SW 1271 (cell line): Measurements from ENCODE around the gene AZI2.

Experiments
- DNase-seq, 2 experiments: peaks; one replicate each; lab custom pipeline; 2025; lab: John Stamatoyannopoulos, UW

AZI2 gene

DNA sequence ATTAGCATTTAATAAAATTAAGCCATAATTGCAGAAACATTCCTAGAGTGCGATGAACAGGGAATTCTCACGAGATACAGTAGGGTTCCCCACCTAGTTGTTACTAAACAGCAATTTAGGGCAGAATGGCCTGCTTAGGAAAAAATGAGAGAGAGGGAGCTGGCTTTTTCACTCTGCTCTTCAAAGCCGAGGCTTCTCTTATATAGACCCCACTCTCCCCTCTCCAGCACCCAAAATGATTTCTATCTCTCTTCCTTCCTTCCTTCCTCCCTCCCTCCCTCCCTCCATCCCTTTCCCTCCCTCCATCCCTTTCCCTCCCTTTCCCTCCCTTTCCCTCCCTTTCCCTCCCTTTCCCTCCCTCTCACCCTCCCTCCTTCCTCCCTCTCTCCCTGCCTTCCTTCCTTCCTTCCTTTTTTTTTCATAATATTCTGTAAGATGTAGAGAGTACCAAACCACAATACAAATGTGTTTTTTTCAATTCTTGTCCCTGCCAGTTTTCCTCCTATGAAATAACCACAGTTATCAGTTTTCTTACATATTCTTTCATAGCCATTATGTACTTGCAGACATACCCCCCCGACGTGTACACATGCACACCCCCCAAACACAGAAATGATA, 48.2 kb downstream of the AZI2 start:
- DNase-seq: no peak

DNA sequence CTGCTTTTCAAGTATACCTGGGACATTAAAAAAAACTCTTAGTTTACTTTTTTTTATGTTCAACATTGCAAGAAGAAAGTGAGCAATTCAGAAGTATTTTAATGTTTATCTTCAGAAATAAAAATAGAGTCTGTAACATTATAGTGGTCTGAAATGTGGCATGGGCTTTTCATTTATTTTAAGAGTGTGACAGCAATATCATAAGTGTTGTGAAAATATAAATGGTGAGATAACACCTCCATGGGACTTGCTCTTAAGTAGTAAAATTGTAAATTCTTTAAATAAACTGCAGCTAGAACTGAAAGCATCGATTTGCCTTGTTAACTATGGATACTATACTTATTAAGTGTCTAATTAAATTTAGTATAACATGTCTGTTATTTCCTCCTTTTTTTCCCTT, 48.9 kb downstream of the AZI2 start:
- no peak for DNase-seq

DNA sequence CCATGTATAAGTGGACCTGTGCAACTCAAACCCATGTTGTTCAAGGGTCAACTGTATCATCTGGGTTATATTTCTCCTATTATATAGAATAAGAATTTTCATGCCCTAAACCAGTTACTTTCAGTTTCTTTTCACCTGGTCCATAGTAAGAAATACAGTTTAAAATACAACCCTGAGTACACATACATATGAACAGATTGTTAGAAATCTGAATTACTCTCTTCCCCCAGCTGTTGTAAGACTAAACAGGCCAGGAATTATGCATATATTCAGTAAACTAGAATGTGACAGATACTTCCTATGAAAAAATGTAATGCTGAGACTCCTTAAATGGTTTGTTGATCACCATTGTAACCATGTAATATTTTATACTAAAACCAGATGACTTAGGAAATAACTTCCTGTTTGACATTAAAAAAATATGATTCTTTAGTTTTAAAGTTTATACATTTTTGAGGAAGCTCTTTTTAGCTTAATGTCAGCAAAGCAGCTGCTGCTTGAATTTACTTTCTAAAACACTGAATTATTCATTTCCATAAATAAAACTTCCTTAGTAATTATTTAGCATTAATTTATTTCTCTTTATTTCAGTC, 52.6 kb downstream of the AZI2 start:
- DNase-seq: no peak

DNA sequence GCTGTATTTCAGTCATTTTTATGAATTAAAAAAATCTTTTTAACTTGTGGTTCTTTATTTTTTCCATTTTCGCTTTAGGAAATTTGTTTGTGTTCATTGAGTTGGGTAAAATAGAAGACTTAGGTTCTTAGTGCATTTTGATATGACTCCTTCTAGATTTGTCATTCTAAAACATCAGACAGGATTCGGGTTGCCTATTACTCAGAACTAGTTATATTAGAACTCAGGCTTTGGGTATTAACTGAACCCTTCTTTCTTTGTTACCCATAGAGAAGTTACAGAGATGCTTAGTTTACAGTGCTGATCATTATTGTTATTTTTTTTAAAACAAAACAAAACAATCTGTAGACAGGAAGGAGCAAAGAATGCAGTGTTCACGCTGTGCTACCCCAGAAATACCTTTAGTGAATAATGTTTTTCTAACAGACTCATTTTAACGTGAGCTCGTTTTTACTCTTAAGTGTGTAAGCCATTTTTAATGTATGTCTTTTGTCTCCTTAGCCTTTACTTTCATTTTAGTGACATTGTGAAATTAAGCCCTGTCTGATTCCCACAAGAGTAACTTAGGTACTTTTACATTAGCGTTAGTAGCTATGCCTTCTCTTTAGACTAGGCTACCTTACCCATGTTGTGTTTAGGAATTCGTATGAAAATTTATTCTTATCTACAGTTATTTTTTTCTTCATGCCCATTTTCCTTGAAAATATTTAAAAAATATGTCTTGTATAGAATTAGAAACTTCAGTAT, 53.8 kb downstream of the AZI2 start:
- DNase-seq: no peak

DNA sequence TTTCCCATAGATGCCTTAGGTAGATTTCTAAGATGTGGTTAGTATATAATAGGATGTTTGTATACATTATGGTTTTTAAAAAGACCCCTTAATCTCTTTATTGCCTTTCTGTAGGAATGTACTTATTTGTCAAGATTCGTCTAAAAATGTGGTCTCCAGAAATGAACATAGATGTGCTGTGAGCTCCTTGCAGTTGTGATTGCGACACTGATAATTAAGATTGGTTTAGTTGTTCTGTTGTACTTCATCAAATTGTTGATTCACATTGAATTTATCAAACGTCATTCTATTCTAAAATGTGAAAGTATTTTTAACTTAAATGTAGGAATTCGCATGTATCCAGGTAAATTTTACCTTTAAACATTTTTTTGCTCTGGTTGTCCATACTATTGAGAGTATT, 56.0 kb downstream of the AZI2 start:
- DNase-seq: no peak

DNA sequence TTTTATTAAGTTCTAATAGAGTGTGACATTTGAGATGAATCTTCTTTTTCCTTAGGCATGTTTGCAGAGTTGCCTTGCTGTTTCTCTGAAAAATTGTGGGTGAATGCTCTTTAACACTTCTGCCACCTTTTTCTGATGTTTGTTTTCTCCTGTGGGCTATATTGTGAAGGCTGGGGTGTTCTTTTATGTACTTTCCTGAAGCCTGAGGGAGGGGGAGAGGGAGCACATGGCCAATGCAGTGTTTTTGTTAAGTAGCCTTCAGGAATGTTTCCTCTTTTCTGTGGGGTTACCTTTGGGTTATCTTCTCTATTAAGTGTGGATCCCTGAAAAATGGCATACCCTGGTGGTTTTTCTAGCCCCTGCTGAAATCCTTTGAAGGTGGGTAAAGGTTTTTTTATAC, 57.0 kb downstream of the AZI2 start:
- no peak for DNase-seq

DNA sequence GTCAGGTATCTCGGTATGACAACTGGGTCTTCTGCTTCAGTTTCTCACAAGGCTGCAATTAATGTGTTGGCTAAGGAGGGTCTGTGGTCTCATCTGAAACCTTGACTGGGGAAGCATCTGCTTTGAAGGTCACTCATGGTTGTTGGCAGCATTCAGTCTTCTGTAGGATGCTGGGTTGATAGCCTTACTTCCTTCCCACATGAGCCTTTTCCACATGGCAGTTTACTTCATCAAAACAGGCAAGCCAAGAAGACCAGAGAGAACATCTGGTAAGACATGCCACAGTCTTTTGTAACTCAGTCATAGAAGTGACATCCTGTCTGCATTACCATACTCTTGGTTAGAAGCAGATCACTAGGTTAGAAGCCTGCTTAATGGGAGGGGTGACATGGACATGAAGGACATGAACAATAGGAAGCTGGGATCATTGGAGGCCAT, 57.7 kb downstream of the AZI2 start:
- DNase-seq: no peak

DNA sequence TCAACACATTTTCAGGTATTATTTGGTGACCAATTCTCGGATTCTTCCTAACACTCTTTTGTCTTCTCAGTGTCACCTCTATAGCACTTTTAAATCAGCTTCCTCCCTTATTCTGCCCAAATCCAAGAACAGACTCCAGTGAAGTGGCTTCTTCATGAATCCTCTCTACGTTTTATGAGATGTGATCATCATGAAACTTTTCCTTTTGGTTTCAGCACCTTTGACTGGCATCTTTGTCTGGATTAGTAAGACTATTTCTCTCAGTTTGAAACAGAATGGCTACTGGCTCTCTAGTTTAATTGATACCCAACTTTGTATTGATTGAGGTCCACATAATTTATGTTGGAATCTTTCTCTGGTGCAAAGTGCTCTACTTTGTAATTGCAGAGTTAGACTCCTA, 61.6 kb downstream of the AZI2 start:
- no peak for DNase-seq

DNA sequence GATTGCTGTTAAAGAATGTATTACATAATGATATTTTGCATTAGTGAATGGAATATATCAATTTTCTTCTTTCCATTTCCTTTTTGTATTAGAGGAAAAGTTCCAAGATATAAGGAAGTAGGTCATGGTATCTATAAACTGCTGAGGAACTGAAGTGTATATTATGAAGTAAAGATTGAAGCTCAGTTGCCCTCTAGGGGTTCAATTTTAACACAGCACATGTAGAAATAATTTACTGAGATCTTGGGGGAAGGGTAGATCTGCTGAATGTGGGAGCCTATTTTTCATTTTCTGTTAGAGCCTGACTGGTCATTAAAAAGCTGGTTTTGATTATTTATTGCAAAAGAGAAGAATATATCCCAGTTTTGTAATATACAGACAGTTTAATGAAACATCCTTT, 62.0 kb downstream of the AZI2 start:
- DNase-seq: peak in 1 of 2 experiments; percentile 69

DNA sequence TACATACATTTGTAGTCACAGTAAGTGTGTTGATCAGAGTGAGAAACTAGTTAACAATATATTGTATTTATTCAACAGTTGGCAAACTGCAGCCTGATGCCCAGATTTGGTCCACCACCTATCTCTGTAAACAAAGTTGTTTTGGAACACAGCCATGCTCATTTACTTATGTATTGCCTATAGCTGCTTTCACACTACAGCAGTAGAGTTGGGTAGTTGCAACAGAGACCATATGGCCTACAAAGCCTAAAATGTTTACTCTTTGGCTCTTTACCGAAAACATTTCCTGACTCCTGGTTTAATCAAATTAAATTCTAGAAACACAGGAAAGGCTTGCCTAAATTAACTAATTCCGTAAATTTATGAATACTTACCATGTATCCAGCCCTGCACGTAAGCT, 67.8 kb downstream of the AZI2 start:
- no peak for DNase-seq

DNA sequence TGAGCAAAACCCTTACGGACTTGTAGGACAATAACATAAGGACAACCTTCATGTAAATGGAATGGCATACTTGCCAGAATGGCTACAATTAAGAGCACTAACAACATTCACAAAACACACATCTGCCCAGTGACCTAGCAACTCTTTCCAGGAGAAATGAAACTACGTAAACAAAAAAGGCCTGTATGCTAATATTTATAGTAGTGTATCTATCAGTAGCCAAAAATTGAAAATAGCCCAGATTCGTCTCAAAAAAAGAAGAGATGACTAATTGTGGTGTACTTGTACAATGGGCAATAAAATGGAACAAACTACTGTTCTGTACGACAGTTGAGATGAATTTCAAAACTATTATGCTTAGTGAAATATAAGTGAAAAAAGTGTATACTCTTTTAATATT, 68.9 kb downstream of the AZI2 start:
- DNase-seq: no peak

DNA sequence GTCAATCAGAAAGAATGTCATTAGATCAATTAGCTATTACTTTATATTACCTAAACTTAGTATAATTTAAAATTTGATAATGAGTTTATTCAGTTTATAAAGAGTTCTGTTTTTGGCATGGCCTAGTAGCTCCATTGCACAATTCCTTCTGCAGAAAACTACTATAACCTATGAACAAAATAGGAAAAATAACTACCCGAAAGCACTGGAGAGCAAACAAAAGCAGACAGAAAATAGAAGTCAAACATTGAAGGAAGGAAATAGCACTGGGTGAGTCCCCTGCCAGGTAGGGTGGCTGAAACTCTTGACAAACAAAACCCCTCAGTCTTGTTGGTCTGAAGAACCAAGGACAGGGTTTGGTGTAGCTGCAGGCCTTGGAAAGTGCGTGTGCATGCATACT, 69.7 kb downstream of the AZI2 start:
- DNase-seq: no peak

DNA sequence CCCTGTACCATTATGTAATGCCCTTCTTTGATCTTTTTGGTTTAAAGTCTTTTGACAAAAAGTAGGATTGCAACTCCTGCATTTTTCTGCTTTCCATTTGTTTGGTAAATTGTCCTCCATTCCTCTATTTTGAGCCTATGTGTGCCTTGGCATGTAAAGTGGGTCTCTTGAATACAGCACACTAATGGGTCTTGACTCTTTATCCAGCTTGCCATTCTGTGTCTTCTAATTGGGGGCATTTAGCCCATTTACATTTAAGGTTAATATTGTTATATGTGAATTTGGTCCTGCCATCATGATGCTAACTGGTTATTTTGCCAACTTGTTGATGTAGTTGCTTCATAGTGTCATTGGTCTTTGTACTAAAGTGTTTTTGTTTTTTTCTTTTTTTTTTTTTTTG, 74.8 kb downstream of the AZI2 start:
- no peak for DNase-seq
